ENCODE data around the gene SPSB1.

The SPSB1 gene

GRCh38 chr1:9345471-9345870 is 52.8 kb downstream of the SPSB1 start:
- DNase-seq (ENCODE audit: low spot score) = no peak

DNA sequence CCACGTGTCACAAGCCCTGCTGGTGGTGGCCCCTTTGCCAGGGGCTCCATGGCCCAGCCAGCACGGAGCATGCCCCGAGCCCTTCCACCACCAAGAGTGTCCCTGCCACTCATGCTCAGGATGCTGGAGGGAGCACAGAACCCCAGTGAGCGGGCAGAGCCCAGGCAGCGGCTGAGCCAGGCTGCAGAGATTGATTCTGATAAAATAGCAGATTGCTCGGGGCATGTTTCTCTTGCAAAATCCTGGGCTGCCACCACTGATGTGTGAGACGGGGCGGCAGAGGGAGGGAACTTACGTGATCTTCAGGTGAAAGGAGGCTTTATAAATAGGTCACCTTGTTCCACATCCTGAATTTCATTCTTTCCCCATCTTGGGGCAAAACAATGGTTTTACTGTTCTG is 53.2 kb downstream of the SPSB1 start:
- no peak for DNase-seq (ENCODE audit: low spot score)

DNA sequence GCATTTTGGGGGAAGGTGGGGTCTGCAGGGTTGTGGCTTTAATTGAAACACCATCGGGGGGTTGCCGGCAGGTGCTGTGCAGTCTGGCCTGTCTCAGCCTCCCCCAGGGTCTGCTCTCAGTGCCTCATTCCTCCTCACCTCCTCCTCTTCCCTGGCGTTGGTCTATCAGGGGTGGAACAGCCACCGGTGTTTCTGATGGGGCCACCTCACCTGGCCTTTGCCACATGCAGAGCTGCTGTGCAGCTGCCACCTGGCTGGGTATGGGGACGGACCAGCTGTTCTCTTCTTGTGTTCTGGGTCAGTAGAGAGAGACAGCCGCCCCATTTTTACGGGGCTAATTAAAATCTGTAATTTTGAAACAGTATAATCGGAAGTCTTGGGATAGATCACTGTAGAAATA is 53.9 kb downstream of the SPSB1 start:
- DNase-seq (ENCODE audit: low spot score) = no peak

- DNase-seq (ENCODE audit: low spot score) = no peak
Observed at GRCh38 chr1:9347095-9347850, 54.6 kb downstream of the SPSB1 start.

- DNase-seq (ENCODE audit: low spot score) = no peak
Observed at GRCh38 chr1:9349331-9349851, 56.7 kb downstream of the SPSB1 start.

DNA sequence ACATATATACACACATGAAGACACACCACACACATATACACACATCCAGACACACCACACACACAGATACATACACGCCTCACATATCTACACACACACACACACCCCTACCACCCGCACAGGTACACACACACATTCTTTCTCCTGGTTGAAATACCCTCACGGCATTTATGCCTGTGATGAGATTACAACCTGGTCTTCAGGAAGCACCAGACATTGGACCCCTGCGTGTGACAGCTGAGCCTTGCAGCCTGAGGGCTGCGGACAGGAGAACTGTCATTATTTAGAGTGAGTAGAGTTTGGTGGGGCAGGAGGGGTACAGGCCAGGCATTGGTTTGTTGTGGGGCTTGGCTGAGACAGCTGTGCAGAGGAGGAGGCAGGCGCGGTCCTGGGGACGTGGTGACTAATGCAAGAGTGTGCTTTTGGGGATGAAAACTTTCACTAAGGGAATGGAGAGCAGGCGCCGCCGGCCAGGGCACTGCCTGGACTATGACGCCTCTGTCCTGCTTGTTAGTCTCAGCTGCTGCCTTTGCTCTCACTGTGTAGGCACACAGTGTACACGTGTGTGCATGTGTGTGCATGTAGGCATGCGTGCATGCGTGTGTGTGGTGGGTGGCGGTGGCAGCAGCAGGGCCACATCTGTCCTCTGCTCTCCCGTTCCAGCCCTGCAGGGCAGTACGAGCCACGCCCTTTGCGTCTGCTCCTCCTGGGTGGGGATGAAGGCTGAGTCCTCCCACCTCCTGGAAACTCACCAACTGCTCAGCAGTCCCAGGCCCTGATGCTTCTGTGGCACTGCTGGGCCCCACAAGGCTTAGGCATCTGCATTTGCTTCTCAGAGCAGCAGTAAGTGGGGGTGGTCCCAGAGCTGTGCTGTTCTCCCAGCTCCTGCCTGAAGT is 57.6 kb downstream of the SPSB1 start:
- no peak for DNase-seq (ENCODE audit: low spot score)

DNA sequence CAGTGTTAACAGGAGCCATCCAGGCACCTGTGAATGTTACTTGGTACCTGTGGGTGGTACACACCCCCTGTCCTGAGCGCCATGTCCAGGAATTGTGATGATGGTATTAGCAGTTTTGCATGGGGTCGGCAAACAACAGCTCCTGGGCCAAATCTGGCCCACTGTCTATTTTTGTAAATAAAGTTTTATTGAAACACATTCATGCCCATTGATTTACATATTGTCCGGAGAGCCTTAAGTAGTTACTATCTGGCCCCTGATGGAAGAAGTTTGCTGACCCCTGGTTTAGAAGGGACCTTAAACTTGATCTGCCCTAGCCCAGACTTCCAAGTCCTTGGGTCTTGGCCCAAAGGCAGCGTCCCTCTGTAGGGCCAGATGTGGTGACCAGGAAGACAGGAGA is 58.3 kb downstream of the SPSB1 start:
- DNase-seq (ENCODE audit: low spot score) = no peak

DNA sequence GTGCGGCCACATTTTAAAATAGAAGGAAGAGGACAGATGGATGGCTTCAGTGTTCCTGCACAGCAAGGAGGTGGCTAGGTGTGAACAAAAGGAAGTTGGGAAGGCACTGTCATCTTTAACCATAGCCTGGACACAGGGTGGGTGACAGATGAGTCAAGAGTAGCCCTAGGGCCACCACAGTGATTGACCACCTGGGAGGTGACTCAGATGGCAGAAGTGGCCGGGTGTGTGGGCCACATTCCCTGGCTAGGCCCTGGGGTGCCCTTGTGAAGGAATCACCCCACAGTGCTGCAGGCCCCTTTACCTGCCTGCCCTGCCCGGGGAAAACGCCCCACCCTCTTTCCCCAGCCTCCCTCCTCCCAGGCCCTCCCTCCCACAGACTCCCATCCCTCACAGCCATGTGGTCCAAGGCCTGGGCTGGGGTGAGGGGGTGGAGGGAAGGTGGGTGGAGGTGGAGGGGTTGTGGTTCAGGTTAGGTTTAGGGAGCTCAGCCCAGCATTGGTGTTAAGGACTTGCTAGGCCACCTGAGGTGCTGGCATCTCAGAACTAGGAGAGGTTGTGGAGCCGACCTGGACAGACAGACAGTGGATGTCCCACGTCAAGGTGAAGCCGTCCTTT is 59.1 kb downstream of the SPSB1 start:
- no peak for DNase-seq (ENCODE audit: low spot score)

DNA sequence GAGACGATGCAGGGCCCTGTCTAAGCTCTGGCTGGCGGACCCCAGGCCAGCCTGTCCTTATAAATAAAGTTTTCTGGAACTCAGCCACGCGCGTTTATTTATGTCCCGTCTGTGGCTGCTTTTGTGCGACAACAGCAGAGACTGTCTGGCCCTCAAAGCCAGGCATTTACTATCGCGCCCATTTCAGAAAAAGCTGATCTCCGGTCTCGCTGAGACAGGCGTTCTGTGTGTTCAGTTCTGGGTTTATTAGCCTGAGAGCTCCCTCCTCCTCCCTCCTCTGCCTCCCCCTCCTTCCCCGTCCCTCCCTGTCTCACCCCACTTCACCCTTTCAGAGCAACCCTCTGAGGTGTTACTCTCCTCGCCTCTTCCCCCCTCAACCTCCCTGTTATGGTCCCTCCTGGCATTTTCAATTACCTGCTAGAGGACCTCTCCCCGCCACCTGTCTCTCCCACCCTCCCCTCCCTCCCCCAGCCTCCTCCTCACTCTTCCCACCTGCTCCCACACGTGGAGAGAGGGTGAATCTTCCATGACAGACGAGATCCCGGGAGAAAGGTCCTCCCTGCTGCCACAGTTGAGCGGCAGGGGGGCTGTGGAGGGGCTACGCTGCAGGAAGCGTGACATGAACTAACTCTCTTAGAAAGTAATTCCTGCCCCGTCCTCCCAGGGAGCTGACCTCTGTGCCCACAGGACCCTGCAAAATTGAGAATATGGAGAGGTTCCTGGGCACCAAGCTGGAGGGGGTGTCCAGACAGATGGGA is 59.9 kb downstream of the SPSB1 start:
- DNase-seq (ENCODE audit: low spot score) = no peak

DNA sequence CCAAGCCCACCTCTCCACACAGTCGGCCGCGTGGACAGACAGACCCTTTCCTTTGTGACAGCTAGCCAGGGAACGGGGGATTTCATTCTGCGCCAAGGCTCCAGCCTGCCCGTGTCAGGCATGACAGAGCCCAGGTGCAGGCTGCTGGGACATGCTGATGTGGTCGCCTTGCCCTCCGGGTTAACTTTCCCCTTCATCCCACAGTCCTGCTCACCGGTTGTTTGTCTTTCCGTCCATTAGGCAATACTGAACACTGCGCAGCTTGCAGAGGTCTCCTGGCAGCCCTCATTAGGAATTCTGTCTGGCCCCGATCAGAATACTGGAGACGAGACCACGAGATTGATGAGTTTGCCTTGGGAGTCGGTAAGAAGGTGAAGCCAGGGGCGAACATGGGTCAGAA is 62.8 kb downstream of the SPSB1 start:
- no peak for DNase-seq (ENCODE audit: low spot score)

GRCh38 chr1:9356021-9356420 is 63.3 kb downstream of the SPSB1 start:
- no peak for DNase-seq (ENCODE audit: low spot score)

DNA sequence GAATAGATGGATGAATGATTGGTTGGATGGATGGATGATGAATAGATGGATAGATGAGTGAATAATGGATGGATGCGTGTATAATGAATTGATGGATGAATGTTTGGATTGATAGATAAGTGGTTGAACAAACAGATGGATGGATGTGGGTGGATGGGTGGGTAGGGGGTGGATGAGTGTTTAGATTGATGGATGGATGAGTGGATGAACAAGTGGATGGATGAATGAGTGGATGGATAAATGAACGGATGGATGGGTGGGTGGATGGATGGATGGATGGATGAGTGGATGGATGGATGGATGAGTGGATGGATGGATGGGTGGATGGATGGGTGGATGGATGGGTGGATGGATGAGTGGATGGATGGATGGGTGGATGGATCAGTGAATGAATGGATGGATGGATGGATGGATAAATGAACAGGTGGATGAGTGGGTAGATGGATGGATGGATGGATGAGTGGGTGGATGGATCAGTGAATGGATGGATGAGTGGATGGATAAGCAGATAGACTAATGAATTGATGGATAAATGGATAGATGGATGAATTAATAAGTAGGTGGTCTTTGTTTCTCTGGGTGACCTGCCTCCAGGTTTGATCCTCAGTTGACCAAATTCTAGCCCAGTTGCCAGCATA is 64.3 kb downstream of the SPSB1 start:
- DNase-seq (ENCODE audit: low spot score) = no peak

GRCh38 chr1:9357958-9358357 is 65.3 kb downstream of the SPSB1 start:
- no peak for DNase-seq (ENCODE audit: low spot score)

GRCh38 chr1:9360371-9361064 is 67.8 kb downstream of the SPSB1 start:
- no peak for DNase-seq (ENCODE audit: low spot score)

DNA sequence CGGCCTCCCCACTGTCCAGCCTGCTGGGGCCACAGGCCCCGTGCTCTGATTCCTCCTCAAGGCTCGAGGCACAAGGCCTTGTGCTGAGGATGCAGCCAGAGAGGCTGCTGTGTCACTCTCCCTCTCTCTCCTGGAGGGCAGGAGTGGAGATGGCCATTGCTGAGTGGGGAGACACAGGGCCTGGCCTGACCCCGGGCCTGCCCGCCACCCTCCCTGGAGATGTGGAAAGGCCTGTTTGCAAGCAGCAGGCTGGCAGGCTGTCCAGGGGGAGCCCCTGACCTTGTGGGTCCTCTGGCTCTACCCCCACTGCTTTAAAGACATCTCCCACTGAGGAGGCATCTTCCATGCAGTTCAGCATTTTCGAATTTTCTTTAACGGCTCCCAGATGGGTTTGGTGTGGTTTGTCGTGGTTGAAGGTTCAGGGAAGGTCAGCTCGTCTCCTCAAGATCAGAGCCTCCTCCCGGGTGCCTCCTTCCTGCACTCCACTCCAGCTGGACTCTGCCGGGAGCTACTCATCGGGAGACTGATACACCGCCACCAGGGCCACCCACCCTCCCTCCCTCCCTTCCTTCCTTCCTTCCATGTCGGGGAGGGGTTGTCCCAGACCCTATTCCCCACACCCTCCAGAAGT is 69.1 kb downstream of the SPSB1 start:
- DNase-seq (ENCODE audit: low spot score) = no peak

DNA sequence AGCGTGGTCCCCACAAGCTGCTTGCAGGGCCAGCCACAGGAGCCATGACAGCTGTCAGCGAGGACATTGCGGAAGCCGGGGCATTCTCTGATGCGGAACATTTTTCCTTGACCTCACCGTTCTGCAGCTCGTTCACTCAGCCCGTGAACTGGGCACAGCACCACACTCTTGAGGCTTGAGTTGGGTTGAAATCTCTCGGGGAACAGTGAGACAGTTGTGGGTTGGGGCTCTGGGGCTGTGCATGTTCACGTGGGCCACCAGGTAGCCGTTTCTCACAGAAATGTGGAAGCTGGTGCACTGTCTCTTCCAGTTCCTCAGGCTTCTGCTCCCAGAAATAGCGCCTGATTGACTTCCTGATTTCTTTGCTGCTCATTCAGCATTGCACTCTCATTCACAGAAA is 69.8 kb downstream of the SPSB1 start:
- DNase-seq (ENCODE audit: low spot score) = no peak

DNA sequence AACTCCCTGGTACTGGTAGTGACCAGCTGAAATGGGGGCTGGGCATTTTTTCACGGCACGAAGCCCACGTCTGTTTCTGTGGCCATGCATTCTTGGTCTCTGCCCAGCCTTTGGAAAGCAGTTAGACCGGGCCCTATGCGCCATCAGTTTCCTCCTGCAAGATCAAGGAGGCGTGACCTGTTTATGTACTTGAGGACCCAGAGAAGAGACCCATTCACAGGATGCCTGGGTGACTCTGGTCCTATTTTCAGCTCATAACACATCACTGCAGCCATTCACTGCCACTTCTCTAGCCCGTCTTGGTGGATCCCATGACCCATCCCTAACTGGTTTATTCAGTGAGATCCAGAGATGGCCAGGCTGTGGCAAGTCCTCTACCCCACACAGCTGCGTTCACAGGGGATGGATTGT is 70.4 kb downstream of the SPSB1 start:
- DNase-seq (ENCODE audit: low spot score) = no peak

DNA sequence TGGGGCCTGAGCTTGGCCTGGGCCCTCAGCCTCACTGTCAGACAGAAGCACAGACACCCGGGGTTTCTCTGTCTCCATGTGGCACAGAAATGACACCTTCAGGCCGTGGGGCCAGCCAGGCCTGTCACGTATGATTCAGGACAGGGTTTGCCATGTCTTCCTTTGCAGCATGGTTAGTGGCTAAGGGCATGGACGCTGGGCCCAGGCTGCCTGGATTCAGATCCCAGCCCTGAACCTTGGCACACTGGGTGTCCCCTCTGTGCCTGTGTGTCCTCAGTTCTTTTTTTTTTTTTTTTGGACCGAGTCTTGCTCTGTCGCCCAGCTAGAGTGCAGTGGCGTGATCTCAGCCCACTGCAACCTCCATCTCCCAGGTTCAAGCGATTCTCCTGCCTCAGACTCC is 73.6 kb downstream of the SPSB1 start:
- no peak for DNase-seq (ENCODE audit: low spot score)

DNA sequence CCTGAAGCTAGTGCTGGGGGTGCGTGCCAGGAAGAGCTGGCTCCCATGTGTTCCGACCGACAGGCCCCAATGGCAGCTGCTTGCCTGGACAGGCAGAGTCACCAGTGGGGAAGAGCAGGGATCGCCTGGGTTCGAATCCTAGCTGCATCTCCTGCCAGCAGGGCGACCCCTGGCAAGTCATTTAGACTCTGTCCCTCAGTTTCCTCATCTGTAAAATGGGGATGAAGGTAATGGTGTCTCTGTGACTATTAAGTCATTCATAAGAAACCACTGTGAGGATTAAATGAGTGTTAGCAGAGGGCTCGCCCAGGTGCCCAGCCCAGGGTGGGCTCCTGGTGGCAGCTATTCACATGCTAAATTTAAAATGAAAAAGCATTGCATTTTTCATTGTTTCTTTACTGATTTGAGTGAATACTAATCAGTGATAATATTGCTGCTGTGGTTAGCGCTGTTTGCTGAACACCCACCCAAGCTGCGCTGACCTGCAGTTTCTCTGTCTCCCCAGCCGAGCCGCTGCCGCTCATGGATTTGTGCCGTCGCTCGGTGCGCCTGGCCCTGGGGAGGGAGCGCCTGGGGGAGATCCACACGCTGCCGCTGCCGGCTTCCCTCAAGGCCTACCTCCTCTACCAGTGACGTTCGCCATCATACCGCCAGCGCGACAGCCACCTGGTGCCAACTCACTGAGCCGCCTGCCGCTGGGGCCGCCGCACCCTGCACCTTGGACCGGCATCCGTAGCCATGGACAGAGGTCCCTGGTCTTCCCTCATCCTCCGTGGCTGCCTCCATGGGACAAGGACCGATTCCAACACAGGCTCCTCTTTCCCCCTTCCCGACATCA is 74.5 kb downstream of the SPSB1 start:
- DNase-seq (ENCODE audit: low spot score) = no peak
